SHP77 treated with DMSO at 0.1 percent for 48 hours (cell line): ENCODE measurements around the gene NXPH4.
A peak's percentile ranks its signal among the peaks of the same experiment; 100 is the strongest.

Source experiments
- DNase-seq: peaks from one replicate; lab custom pipeline; 2025; lab: John Stamatoyannopoulos, UW

Gene NXPH4

GRCh38 chr12:57216014-57216911 lies at the start of gene NXPH4:
TSS of gene NXPH4 (plus strand) at chr12:57216794. CDS start at chr12:57216970, 176 bp downstream.
- no peak for DNase-seq

- DNase-seq = no peak
Measured at GRCh38 chr12:57166971-57167371, 49.6 kb upstream of the NXPH4 start.

- no peak for DNase-seq
Measured at GRCh38 chr12:57168058-57168457, 48.5 kb upstream of the NXPH4 start.

GRCh38 chr12:57169046-57169795 lies 47.4 kb upstream of the NXPH4 start:
- DNase-seq = no peak

GRCh38 chr12:57169969-57170368 lies 46.6 kb upstream of the NXPH4 start:
- no peak for DNase-seq

GRCh38 chr12:57170408-57170807 lies 46.2 kb upstream of the NXPH4 start:
- DNase-seq = no peak

GRCh38 chr12:57170927-57171326 lies 45.7 kb upstream of the NXPH4 start:
- DNase-seq = no peak

- no peak for DNase-seq
Measured at GRCh38 chr12:57171668-57172067, 44.9 kb upstream of the NXPH4 start.

- DNase-seq = no peak
Measured at GRCh38 chr12:57173089-57173488, 43.5 kb upstream of the NXPH4 start.

- DNase-seq = no peak
Measured at GRCh38 chr12:57173683-57174082, 42.9 kb upstream of the NXPH4 start.

- peak; percentile 62 for DNase-seq
Measured at GRCh38 chr12:57175428-57176138, 41.0 kb upstream of the NXPH4 start.

GRCh38 chr12:57176139-57176477 lies 40.5 kb upstream of the NXPH4 start:
- no peak for DNase-seq

- DNase-seq = no peak
Measured at GRCh38 chr12:57176846-57177245, 39.7 kb upstream of the NXPH4 start.

GRCh38 chr12:57177354-57177753 lies 39.2 kb upstream of the NXPH4 start:
- no peak for DNase-seq

- DNase-seq = no peak
Measured at GRCh38 chr12:57178213-57178612, 38.4 kb upstream of the NXPH4 start.

GRCh38 chr12:57179331-57180086 lies 37.1 kb upstream of the NXPH4 start:
- DNase-seq = no peak

GRCh38 chr12:57180321-57180989 lies 36.1 kb upstream of the NXPH4 start:
- DNase-seq = no peak

- DNase-seq = no peak
Measured at GRCh38 chr12:57181072-57181471, 35.5 kb upstream of the NXPH4 start.

GRCh38 chr12:57181561-57182155 lies 34.9 kb upstream of the NXPH4 start:
- DNase-seq = no peak

GRCh38 chr12:57182918-57183575 lies 33.5 kb upstream of the NXPH4 start:
- DNase-seq = peak; percentile 23
